ENCODE results near the gene CST7.

DNA sequence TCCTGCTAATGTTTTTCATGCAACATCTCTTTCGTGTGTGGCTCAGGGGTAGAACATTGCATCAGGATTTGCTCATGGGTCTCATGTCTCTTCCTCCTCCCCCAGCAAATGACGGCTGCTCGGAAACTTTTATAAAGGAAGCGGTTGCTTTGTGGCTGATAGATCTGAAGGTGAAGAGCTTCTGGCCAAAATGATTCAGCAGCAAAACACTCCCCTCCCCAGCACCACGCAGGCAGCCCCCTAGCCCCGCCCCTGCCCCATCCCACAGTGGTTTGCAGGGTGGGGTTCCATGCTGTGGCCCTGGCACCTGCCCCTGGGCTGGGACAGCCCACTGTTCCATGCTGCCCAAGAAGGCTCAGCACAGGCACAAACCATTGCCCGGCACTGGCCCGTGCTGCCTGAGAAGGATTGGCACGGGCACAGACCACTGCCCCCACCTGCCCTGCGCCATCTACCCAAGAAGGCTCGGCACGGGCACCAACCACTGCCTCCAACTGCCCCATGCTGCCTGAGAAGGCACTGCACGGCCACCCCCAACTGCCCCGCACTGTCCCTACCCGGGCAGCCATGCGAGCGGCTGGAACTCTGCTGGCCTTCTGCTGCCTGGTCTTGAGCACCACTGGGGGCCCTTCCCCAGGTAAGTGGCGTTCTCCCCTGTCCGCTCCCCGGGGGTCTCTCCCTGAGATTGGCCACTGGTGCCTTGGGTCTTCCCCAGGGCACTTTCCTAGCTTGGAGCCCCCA lies at the start of gene CST7:
- TF ChIP-seq, protein P1, sequence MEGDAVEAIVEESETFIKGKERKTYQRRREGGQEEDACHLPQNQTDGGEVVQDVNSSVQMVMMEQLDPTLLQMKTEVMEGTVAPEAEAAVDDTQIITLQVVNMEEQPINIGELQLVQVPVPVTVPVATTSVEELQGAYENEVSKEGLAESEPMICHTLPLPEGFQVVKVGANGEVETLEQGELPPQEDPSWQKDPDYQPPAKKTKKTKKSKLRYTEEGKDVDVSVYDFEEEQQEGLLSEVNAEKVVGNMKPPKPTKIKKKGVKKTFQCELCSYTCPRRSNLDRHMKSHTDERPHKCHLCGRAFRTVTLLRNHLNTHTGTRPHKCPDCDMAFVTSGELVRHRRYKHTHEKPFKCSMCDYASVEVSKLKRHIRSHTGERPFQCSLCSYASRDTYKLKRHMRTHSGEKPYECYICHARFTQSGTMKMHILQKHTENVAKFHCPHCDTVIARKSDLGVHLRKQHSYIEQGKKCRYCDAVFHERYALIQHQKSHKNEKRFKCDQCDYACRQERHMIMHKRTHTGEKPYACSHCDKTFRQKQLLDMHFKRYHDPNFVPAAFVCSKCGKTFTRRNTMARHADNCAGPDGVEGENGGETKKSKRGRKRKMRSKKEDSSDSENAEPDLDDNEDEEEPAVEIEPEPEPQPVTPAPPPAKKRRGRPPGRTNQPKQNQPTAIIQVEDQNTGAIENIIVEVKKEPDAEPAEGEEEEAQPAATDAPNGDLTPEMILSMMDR (IDR thresholded peaks at IDR 0.05; ENCODE audit: low read depth, low read length): no peak
- TF ChIP-seq POLR2A (IDR thresholded peaks at IDR 0.05; ENCODE audit: extremely low read depth, insufficient read length): peak; percentile 70

Measured in NB4 (cell line).